VCaP (cell line): ENCODE measurements around the gene HASPIN.
A peak's percentile ranks its signal among the peaks of the same experiment; 100 is the strongest.
"Not testable (repeated sequence)": the region's sequence is repeated elsewhere in the genome, so short reads cannot be mapped to it uniquely, and the experiment has no call there.

ENCODE experiments used
- H3K27ac ChIP-seq: fragments of 450-650 bp; 2 replicates; pipeline ENCODE4 v1.5.1; 2017
- CTCF ChIP-seq: fragments of 450-650 bp; conservative IDR thresholded peaks from 2 replicates; pipeline ENCODE4 v1.5.1; 2017; ENCODE audit warnings: mild to moderate bottlenecking, moderate library complexity

The HASPIN gene

GRCh38 chr17:3729881-3730280 is 6.2 kb downstream of the HASPIN start:
- no peak for TF ChIP-seq CTCF
- no peak overlapping the region for H3K27ac ChIP-seq

DNA sequence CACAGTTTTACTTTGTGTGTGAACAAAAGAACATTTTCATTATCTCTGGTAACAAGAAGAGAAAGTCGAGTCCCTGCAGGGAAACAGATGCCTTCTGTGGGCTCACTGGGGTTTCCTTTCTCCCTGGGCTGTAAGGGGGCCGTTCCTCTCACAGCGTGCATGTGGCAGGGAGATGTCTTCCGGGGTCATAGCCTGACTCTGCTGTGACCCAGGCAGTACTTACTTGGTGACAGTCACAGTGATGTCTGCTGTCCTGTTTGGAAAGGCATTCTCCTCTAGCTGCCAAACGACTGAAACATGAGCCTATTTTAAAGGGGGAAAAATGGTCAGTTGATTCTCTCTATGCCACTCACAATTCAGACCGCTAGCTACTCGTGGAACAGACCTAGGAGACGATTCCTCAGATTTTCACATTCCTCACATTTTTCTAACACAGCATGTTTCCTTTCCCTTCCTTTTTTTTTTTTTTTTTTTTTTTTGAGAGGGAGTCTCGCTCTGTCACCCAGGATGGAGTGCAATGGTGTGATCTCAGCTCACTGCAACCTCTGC is 7.3 kb downstream of the HASPIN start:
- no peak overlapping the region for H3K27ac ChIP-seq
- TF ChIP-seq CTCF, result no peak

DNA sequence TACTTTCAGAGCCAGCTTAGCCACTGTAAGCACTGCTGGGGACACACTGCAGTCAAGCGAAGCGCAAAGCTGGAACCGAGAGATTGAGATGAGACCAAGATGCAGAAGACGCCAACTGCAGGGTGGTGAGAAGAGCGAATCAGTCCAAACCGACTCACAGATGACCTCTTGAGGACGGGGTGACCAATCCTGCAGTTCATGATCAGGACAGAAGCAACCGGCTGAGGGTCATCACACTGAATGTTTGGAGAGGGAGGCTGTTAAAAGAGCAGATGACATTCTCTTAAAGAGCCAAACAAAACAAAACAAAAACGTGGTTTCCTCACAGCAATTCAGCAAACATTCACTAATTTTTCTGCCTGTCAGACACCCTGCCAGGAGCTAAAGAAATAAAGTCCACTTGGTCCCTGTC is 8.5 kb downstream of the HASPIN start:
- H3K27ac ChIP-seq, result no peak overlapping the region
- no peak for TF ChIP-seq CTCF

DNA sequence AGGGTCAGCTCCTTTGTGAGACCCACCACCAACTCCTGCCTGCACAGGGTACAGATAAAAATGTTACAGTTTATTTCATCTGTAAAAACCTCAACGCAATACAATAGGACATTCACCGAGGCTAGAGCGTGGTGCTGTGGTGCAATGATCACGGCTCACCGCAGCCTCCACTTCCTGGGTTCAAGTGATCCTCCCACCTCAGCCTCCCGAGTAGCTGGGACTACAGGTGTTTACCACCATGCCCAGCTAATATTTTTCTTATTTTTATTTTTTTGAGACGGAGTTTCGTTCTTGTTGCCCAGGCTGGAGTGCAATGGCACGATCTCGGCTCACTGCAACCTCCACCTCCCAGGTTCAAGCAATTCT is 11.2 kb downstream of the HASPIN start:
- H3K27ac ChIP-seq, result not testable (repeated sequence)

GRCh38 chr17:3735515-3735914 is 11.8 kb downstream of the HASPIN start:
- no peak for TF ChIP-seq CTCF

DNA sequence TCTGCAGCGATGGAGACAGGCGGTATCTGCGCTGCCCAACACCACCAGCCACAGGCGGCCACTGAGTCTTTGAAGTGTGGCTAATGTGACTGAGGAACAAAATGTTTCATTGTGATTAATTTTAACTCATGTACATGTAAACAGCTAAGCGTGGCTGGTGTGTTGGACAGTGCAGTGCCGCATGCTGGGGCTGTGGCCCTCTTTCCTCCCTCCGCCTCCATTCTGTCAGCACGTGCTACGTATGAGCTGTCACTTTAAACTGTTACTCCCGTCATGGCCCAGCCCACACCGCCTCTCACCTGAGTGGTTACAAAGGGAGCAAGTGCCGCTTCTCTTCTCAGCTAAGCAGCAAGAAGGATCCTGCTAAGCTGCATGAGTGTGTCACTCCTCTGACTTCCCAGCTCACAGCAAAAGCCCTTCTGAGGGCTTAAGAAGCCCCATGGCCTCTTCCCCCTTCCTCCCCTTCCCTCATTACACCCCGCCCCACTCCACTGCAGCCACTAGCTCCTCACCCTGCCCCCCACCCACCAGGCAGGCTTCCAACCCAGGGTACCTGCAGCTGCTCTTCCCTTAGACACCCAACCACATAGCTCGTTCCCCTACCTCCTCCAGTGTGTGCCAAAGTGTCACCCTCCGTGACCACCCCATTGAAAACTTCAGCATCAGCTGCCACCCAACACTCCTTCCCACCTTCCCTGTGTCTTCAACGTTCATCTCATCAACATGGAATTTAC is 15.0 kb downstream of the HASPIN start:
- TF ChIP-seq CTCF, result no peak
- H3K27ac ChIP-seq, result peak overlapping the region; percentile 48

More at GRCh38 chr17:3735515-3735914, 11.8 kb downstream of the HASPIN start:
- no peak overlapping the region for H3K27ac ChIP-seq

- H3K27ac ChIP-seq, result peak overlapping the region; percentile 48
- no peak for TF ChIP-seq CTCF
Measured at GRCh38 chr17:3739422-3740124, 15.9 kb downstream of the HASPIN start.

GRCh38 chr17:3740611-3741073 is 16.9 kb downstream of the HASPIN start:
- no peak for TF ChIP-seq CTCF
- no peak overlapping the region for H3K27ac ChIP-seq
